Measurements from ENCODE around the gene ROGDI.

The ROGDI gene

DNA sequence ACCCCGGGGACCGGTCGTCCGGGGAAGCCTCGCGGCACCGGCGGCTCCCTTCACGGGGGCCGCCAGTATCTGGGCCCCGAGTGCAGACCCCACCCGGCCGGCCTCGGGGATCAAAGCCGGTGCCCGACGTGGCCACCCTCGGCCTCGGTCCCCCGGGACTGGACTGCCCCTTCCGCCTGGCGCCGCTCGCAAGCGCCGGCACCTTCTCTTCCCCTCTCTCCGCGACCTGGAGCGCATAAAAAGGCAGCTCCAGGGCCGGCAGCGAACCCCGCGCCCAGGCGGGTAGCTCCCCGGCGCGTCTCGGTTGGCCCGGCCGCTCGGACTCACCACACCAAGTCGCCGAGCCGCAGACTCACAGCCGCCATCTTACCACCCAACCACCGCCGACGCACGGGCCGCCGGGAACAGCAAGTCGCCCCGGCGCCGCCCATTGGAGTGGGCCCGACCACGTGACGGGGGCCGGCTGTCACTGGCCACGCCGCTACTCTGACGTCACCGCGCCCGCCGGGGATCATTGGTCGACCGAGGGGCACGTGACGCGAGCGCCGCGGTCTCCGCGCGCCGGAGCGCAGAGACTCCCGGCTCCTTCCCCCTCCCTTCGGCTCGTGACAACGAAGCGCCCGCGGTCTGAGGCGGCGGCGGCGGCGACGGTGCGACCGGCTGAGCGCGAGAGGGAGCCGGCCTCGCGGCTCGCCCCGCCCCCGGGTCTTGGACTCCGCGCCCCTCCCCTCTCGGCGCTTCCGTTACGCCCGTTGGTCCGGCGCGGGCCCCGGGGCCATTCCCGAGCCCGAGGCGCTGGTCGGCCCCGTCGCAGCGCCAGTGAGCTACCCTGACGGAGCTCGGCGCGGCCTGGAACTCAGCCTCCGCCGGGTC lies 44.7 kb upstream of the ROGDI start, which contains the start of the genes GLYR1 and UBN1:
TSS of gene GLYR1 (minus strand) at position 388 of the 873 bp plus-strand sequence. CDS start at position 365, 23 bp downstream.
TSS of gene UBN1 (plus strand) at position 581 of the 873 bp plus-strand sequence. CDS start 5,437 bp downstream, outside the sequence.
- peak within 1 kb of the TSS; percentile 87 for H3K4me3 ChIP-seq (ENCODE audit: low read depth, low read length, poor library complexity, severe bottlenecking)
- H3K9me3 ChIP-seq (ENCODE audit: low read length), result no peaks in the 10 kb centered on the region
- no peaks in the 10 kb centered on the region for H3F3A ChIP-seq (ENCODE audit: insufficient read depth, low read length)
- H3K9me2 ChIP-seq (ENCODE audit: low read depth, low read length), result no peaks in the 10 kb centered on the region
- H3K79me2 ChIP-seq (ENCODE audit: insufficient read depth, low read length), result peaks cover 61% of the 10 kb centered on the region
- H3K36me3 ChIP-seq (ENCODE audit: insufficient read depth, low read length), result peaks cover 42% of the 10 kb centered on the region
- peak within 1 kb of the TSS; percentile 91 for H3K9ac ChIP-seq (ENCODE audit: low read length)
- H3K4me1 ChIP-seq (ENCODE audit: insufficient read depth, low read length, severe bottlenecking), result peaks cover 44% of the 10 kb centered on the region
- no peaks in the 10 kb centered on the region for H4K20me1 ChIP-seq (ENCODE audit: insufficient read depth, low read length)
- peak within 1 kb of the TSS; percentile 94 for H3K4me2 ChIP-seq (ENCODE audit: low read length)
- H3K27ac ChIP-seq (ENCODE audit: low read depth, low read length, poor library complexity, severe bottlenecking), result peak within 1 kb of the TSS; percentile 20
- no peak within 1 kb of the TSS for H2AFZ ChIP-seq (ENCODE audit: low read length)
- no peaks in the 10 kb centered on the region for H3K27me3 ChIP-seq (ENCODE audit: insufficient read depth, low read length)
- TF ChIP-seq, protein P1, sequence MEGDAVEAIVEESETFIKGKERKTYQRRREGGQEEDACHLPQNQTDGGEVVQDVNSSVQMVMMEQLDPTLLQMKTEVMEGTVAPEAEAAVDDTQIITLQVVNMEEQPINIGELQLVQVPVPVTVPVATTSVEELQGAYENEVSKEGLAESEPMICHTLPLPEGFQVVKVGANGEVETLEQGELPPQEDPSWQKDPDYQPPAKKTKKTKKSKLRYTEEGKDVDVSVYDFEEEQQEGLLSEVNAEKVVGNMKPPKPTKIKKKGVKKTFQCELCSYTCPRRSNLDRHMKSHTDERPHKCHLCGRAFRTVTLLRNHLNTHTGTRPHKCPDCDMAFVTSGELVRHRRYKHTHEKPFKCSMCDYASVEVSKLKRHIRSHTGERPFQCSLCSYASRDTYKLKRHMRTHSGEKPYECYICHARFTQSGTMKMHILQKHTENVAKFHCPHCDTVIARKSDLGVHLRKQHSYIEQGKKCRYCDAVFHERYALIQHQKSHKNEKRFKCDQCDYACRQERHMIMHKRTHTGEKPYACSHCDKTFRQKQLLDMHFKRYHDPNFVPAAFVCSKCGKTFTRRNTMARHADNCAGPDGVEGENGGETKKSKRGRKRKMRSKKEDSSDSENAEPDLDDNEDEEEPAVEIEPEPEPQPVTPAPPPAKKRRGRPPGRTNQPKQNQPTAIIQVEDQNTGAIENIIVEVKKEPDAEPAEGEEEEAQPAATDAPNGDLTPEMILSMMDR (IDR thresholded peaks at IDR 0.05; ENCODE audit: low read length), result no peak
- no peak for TF ChIP-seq EZH2 (IDR thresholded peaks at IDR 0.05; ENCODE audit: borderline replicate concordance, low read length)

DNA sequence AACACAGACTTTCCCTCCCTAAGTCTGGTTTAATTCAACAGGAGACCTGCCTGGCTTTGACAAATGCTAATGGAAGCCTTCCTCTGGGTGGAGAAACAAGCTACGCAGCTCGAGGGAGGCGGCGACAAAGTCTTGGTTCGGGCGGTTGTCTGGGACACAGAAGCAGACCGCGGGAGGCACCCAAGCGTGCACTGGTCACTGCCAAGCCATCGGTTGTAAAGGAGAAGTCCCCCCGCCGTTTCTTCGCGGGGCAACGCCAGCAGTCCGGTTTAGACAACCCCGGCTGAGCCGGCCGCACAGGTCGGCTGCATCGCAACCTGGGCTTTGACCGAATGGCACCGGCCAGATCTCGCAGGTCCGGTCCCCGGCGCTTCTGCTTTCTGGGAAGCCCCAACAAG lies 44.1 kb upstream of the ROGDI start:
- TF ChIP-seq EZH2 (IDR thresholded peaks at IDR 0.05; ENCODE audit: borderline replicate concordance, low read length), result no peak
- TF ChIP-seq, protein P1 (IDR thresholded peaks at IDR 0.05; ENCODE audit: low read length), result no peak
- Histone ChIP-seq H3F3A (ENCODE audit: insufficient read depth, low read length) (no peaks in the 10 kb centered on the region), H2AFZ (ENCODE audit: low read length) (no peak overlapping the region), H4K20me1 (ENCODE audit: insufficient read depth, low read length) (no peaks in the 10 kb centered on the region), H3K27me3 (ENCODE audit: insufficient read depth, low read length) (no peaks in the 10 kb centered on the region), H3K36me3 (ENCODE audit: insufficient read depth, low read length) (peaks cover 48% of the 10 kb centered on the region), H3K4me3 (ENCODE audit: low read depth, low read length, poor library complexity, severe bottlenecking) (peak overlapping the region; percentile 87), H3K9me3 (ENCODE audit: low read length) (no peaks in the 10 kb centered on the region), H3K4me2 (ENCODE audit: low read length) (peak overlapping the region; percentile 94), H3K27ac (ENCODE audit: low read depth, low read length, poor library complexity, severe bottlenecking) (peak overlapping the region; percentile 20), H3K9me2 (ENCODE audit: low read depth, low read length) (no peaks in the 10 kb centered on the region), H3K4me1 (ENCODE audit: insufficient read depth, low read length, severe bottlenecking) (peaks cover 44% of the 10 kb centered on the region), H3K79me2 (ENCODE audit: insufficient read depth, low read length) (peaks cover 55% of the 10 kb centered on the region), H3K9ac (ENCODE audit: low read length) (peak overlapping the region; percentile 91)

DNA sequence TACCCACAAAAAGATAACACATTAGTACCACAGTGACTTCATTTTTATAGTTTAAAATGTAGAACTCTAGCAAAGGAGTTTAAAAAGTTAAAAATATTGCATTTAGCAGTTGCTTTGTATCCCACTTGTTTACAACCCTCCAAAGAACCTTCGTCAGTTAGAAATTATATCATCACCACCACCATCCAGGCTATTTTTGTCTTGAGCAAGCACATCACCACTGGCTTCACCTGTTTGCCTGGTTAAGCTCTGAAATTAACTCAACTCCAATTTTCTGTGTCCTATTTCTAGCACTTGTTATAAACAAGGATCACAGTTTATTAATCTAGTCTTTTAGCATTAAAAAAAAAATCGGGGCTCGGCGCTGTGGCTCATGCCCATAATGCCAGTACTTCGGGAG lies 38.6 kb upstream of the ROGDI start:
- Histone ChIP-seq H3K4me2 (ENCODE audit: low read length) (no peak overlapping the region), H3K79me2 (ENCODE audit: insufficient read depth, low read length) (peaks cover 13% of the 10 kb centered on the region), H3K4me3 (ENCODE audit: low read depth, low read length, poor library complexity, severe bottlenecking) (no peak overlapping the region), H3K36me3 (ENCODE audit: insufficient read depth, low read length) (peaks cover 91% of the 10 kb centered on the region), H3K27ac (ENCODE audit: low read depth, low read length, poor library complexity, severe bottlenecking) (no peak overlapping the region), H3K9me2 (ENCODE audit: low read depth, low read length) (no peaks in the 10 kb centered on the region), H3F3A (ENCODE audit: insufficient read depth, low read length) (no peaks in the 10 kb centered on the region), H3K9me3 (ENCODE audit: low read length) (no peaks in the 10 kb centered on the region), H4K20me1 (ENCODE audit: insufficient read depth, low read length) (no peaks in the 10 kb centered on the region), H3K9ac (ENCODE audit: low read length) (no peak overlapping the region), H3K27me3 (ENCODE audit: insufficient read depth, low read length) (no peaks in the 10 kb centered on the region), H3K4me1 (ENCODE audit: insufficient read depth, low read length, severe bottlenecking) (peaks cover 8% of the 10 kb centered on the region), H2AFZ (ENCODE audit: low read length) (no peak overlapping the region)
- TF ChIP-seq, protein P1 (IDR thresholded peaks at IDR 0.05; ENCODE audit: low read length), result no peak
- TF ChIP-seq EZH2 (IDR thresholded peaks at IDR 0.05; ENCODE audit: borderline replicate concordance, low read length), result no peak
